ENCODE data around the gene GP1BB.
A peak's percentile ranks its signal among the peaks of the same experiment; 100 is the strongest.

GP1BB gene

DNA sequence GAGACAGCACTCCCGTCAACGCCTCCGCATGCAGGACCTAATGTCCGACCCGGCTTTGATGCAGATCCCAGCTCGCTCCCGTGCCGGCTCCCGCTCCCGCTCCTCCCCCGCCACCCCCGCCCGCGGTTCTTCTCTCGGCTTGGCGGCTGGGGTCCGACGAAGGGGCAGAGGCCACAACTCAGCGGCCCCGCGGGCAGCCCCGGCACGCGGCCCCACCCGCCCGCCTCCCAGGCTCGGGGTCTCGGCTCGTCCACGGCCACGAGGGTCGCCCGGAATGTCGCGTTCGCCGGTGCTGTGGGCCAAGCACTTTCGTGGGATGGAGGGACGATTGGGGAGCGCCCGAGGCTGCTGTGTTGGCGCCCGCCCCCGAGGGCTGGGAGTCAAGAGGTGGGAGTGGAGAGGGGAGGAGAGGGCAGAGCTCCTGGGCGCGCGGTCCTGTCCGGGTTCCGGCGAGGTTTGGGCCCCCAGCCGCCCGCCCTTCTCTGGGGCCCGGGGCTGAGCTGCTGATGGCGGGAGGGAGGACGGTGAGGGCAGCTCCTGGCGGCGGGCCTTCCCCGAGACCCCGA lies 31.9 kb downstream of the GP1BB start:
- no peak overlapping the region for H3K27ac ChIP-seq
- TF ChIP-seq, protein P1, sequence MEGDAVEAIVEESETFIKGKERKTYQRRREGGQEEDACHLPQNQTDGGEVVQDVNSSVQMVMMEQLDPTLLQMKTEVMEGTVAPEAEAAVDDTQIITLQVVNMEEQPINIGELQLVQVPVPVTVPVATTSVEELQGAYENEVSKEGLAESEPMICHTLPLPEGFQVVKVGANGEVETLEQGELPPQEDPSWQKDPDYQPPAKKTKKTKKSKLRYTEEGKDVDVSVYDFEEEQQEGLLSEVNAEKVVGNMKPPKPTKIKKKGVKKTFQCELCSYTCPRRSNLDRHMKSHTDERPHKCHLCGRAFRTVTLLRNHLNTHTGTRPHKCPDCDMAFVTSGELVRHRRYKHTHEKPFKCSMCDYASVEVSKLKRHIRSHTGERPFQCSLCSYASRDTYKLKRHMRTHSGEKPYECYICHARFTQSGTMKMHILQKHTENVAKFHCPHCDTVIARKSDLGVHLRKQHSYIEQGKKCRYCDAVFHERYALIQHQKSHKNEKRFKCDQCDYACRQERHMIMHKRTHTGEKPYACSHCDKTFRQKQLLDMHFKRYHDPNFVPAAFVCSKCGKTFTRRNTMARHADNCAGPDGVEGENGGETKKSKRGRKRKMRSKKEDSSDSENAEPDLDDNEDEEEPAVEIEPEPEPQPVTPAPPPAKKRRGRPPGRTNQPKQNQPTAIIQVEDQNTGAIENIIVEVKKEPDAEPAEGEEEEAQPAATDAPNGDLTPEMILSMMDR (conservative IDR thresholded peaks at IDR 0.05): no peak

DNA sequence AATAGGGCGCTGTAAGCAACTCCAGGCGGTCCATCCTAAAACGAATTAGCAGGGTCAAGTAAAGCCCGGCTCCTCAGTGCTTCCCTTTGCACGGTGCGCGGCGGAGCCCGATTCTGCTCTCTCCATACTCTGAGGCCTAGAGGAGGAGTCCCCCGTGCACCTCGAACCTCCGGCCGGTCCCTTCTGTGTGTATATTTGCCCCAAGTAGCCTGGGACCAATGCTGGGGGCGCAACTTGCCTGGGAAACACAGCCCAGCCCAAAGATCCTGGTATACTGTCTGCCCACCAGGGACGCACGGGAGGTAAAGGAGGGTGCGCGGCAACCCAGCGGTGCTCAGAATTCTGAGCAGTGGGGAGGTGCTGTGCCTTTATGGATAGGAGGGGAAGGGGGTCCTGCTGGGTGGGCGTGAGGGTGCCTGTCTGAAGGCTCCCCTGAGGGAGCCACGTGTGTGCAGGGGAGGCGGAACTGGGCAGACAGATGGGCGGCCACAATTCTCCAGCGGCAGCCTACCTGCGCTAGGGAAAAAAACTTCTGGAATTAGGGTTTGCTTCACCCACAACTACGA lies 32.5 kb downstream of the GP1BB start:
- TF ChIP-seq, protein P1 (conservative IDR thresholded peaks at IDR 0.05): no peak
- peak overlapping the region; percentile 47; the same call in 1 of the 2 replicates for H3K27ac ChIP-seq

GRCh38 chr22:19756288-19757128 lies 33.2 kb downstream of the GP1BB start:
- TF ChIP-seq, protein P1 (conservative IDR thresholded peaks at IDR 0.05): peak; percentile 84
- peak overlapping the region; percentile 47; the same call in 1 of the 2 replicates for H3K27ac ChIP-seq

- TF ChIP-seq, protein P1 (conservative IDR thresholded peaks at IDR 0.05): no peak
- H3K27ac ChIP-seq: peak overlapping the region; percentile 47; the same call in 1 of the 2 replicates
Measured at GRCh38 chr22:19757140-19757984, 34.0 kb downstream of the GP1BB start.

GRCh38 chr22:19757985-19758895 lies 34.9 kb downstream of the GP1BB start:
- H3K27ac ChIP-seq: no peak overlapping the region
- TF ChIP-seq, protein P1 (conservative IDR thresholded peaks at IDR 0.05): no peak

GRCh38 chr22:19758896-19759426 lies 35.6 kb downstream of the GP1BB start:
- TF ChIP-seq, protein P1 (conservative IDR thresholded peaks at IDR 0.05): no peak
- H3K27ac ChIP-seq: peak overlapping the region; percentile 94; the same call in 1 of the 2 replicates
